Vagina (tissue), 2 donors: Measurements from ENCODE around the gene CDH4. TPM values are rescaled to one million over a fixed set of nuclear protein-coding genes. Genes with fewer than 3 reads are reported as not detected.

Experiments used
- DNase-seq, 2 donors: peaks; one replicate each; pipeline ENCODE4 v3.0.0-alpha.2; 2017; ENCODE audit errors: extremely low spot score in 2 of 2
- H3K27ac ChIP-seq: fragments of 200-600 bp; sonication (generic); one replicate; pipeline ENCODE4 v1.5.1; 2019
- H3K27me3 ChIP-seq: fragments of 200-600 bp; sonication (generic); one replicate; pipeline ENCODE4 v1.5.1; 2019
- H3K36me3 ChIP-seq, 2 donors: fragments of 200-600 bp; sonication (generic); one replicate each; pipeline ENCODE4 v1.5.1; 2017 to 2019
- H3K4me1 ChIP-seq: fragments of 200-600 bp; sonication (generic); one replicate; pipeline ENCODE4 v1.5.1; 2019
- H3K4me3 ChIP-seq, 2 donors: fragments of 200-600 bp; sonication (generic); 1 replicate in 1 of 2; 2 replicates in 1 of 2; pipeline ENCODE4 v1.5.1; 2016 to 2019
- H3K9me3 ChIP-seq: fragments of 200-600 bp; sonication (generic); one replicate; pipeline ENCODE4 v1.5.1; 2019
- POLR2A ChIP-seq, 2 donors: fragments of 450-650 bp; IDR thresholded peaks; one replicate each; pipeline ENCODE4 v1.6.1; 2017; ENCODE audit warnings: antibody characterized with exemption in 2 of 2, mild to moderate bottlenecking in 2 of 2, moderate library complexity in 2 of 2
- POLR2AphosphoS5 ChIP-seq, 2 donors: sonication (generic); formaldehyde crosslinking; IDR thresholded peaks; one replicate each; pipeline ENCODE4 v1.9.0; 2017; ENCODE audit warnings: antibody characterized with exemption in 2 of 2, mild to moderate bottlenecking in 2 of 2, low read depth in 1 of 2; ENCODE audit not compliant: insufficient read depth in 1 of 2
- intact Hi-C: fragments of 100-400 bp; cut with DNase I; formaldehyde crosslinking; loops from one replicate; pipeline ENCODE4 v1.15.1; 2023
- total RNA-seq: library from RNA; depleted of rRNA; stranded (reverse); fragments of >200 nt; gene quantifications from one replicate; pipeline ENCODE4 v1.2.3, GENCODE V29; 2016
- TF ChIP-seq, protein P1 (sequence below), 3 experiments: fragments of 450-650 bp in 2 of 3; fragments of 200-600 bp in 1 of 3; sonication (generic) in 1 of 3; IDR thresholded peaks; one replicate each; pipeline ENCODE4 v1.5.1; 2017 to 2019; ENCODE audit warnings: antibody characterized with exemption in 3 of 3, mild to moderate bottlenecking in 2 of 3, moderate library complexity in 2 of 3

Gene CDH4
- total RNA-seq, 1 donor from 2014 or later: 0.25 TPM

DNA sequence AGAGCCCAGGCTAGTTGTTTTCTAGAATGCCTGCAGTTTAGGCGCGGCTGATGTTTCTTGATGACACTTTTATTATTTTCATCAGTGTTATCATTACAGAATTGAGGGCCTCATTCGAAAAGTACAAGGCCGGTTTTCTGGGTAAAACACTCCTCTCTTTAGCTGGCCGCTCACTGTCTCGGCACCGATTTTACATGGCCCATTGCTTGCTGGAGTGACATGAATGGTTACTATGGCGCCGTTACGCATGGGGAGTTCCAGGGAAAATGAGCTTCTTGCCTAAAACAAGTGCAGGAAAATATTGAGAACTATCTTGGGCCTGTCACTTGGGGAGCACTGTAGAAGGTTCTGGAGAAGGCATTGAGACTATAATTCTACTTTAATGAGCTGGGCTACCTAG, 317.8 kb downstream of the CDH4 start:
- Histone ChIP-seq H3K4me1 (no peaks in the 10 kb centered on the region), H3K36me3 (no peaks in the 10 kb centered on the region), H3K4me3 (no peak overlapping the region), H3K27ac (no peak overlapping the region), H3K27me3 (no peaks in the 10 kb centered on the region), H3K9me3 (no peaks in the 10 kb centered on the region)
- intact Hi-C loops: no loop called here
- no peak for TF ChIP-seq POLR2AphosphoS5 (IDR thresholded peaks at IDR 0.05; ENCODE audit: insufficient read depth in 1 of 2, low read depth in 1 of 2)
- TF ChIP-seq, protein P1, sequence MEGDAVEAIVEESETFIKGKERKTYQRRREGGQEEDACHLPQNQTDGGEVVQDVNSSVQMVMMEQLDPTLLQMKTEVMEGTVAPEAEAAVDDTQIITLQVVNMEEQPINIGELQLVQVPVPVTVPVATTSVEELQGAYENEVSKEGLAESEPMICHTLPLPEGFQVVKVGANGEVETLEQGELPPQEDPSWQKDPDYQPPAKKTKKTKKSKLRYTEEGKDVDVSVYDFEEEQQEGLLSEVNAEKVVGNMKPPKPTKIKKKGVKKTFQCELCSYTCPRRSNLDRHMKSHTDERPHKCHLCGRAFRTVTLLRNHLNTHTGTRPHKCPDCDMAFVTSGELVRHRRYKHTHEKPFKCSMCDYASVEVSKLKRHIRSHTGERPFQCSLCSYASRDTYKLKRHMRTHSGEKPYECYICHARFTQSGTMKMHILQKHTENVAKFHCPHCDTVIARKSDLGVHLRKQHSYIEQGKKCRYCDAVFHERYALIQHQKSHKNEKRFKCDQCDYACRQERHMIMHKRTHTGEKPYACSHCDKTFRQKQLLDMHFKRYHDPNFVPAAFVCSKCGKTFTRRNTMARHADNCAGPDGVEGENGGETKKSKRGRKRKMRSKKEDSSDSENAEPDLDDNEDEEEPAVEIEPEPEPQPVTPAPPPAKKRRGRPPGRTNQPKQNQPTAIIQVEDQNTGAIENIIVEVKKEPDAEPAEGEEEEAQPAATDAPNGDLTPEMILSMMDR (IDR thresholded peaks at IDR 0.05): no peak
- TF ChIP-seq POLR2A (IDR thresholded peaks at IDR 0.05): no peak
- DNase-seq: no peak

DNA sequence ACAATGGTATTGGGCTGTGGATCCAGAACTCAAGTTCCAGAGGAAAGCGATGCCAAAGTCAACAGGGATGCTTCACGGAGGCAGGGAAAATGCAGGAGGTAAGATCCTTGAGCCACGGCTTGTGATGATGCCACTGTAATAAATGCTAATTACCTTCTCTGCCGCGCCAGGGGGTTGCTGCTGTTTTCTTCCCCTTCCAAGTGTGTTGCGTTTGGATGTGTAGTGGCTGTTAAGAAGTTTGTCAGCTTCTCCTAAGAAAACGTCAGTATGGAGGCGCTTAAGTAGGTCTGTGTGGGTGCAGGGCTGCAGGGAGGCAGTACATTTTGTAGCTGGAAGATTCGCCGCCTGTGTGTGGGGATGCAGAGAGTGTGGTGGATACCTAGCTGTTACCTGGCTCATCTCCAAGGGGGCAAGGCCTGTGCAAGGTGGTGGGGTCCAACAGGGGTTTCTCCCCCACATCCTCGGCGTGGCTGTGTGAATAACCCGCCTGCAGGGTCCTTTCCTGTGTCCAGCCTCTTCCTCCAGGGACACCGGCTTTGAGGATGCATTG, 318.7 kb downstream of the CDH4 start:
- intact Hi-C loops: no loop called here

DNA sequence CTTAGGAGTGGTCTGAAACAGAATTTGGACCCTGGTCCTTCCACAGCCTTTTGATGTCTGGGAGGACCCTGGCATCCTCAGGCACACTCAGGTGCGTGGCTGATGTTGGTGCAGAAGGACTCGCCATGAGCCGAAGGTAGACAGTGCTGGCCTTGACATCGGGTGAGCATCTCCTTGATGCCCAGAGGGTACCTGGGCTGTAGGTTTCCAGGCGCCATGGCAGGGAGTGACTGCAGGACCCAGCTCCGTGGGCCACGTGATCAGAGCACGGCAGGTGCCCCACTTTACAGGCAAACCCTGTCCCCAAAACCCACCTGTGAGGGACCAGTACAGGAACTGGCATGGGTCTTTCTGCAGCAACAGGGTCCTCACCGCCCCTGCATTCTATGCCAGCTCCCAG, 319.2 kb downstream of the CDH4 start:
- TF ChIP-seq POLR2A (IDR thresholded peaks at IDR 0.05) (no peak), POLR2AphosphoS5 (IDR thresholded peaks at IDR 0.05; ENCODE audit: insufficient read depth in 1 of 2, low read depth in 1 of 2) (no peak)
- TF ChIP-seq, protein P1 (IDR thresholded peaks at IDR 0.05): no peak
- no peaks in the 10 kb centered on the region for H3K36me3 ChIP-seq
- intact Hi-C loops: no loop called here

More for the DNA sequence above, 318.7 kb downstream of the CDH4 start:
- Histone ChIP-seq H3K36me3 (no peaks in the 10 kb centered on the region), H3K4me1 (no peaks in the 10 kb centered on the region), H3K9me3 (no peaks in the 10 kb centered on the region), H3K27ac (no peak overlapping the region), H3K4me3 (no peak overlapping the region), H3K27me3 (no peaks in the 10 kb centered on the region)
- TF ChIP-seq POLR2AphosphoS5 (IDR thresholded peaks at IDR 0.05; ENCODE audit: insufficient read depth in 1 of 2, low read depth in 1 of 2): no peak
- TF ChIP-seq, protein P1 (IDR thresholded peaks at IDR 0.05): no peak
- no peak for TF ChIP-seq POLR2A (IDR thresholded peaks at IDR 0.05)
- no peak for DNase-seq

DNA sequence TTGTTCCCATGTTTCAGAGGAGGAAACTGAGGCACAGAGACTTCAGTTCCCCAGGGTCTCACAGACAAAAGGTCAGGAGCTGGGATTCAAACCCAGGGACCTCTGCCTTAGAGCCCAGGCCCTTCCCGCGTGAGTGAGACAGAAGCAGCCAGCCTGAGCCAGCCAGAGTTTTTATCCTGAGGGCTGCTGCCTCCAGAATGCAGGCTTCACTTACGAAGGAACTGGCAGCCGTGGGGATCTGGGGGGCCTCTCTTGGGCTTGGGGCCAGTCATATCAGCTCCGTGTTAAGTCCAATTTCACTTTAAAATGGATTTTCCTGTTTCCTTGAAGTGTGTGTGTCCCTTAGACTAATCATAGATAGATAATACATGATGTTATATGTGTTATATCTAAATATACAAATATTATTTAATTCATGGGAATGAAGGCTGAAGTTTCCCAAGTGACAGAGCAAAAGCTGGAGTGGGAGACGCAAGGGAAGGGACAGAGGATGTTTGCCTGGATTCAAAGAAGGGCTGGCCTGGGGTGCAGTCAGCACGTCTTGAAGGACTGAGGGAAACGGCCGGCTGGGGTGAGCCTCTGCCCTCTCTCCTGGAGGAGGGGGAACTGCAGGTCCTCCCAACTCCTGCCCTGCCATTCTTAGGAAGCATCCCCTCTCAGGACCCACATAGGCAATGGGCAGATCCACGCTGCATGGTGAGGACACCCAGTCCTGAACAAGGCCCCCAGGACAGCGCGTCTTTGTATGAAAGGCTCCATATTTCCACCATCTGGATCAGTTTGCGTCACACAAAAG, 320.1 kb downstream of the CDH4 start:
- no peak overlapping the region for H3K27ac ChIP-seq
- H3K9me3 ChIP-seq: no peaks in the 10 kb centered on the region
- no peak overlapping the region for H3K4me3 ChIP-seq
- H3K4me1 ChIP-seq: no peaks in the 10 kb centered on the region
- no peak for TF ChIP-seq POLR2AphosphoS5 (IDR thresholded peaks at IDR 0.05; ENCODE audit: insufficient read depth in 1 of 2, low read depth in 1 of 2)
- no peak for TF ChIP-seq POLR2A (IDR thresholded peaks at IDR 0.05)
- TF ChIP-seq, protein P1 (IDR thresholded peaks at IDR 0.05): no peak
- H3K27me3 ChIP-seq: no peaks in the 10 kb centered on the region
- no peaks in the 10 kb centered on the region for H3K36me3 ChIP-seq
- intact Hi-C loops: no loop called here
- no peak for DNase-seq

More for the DNA sequence above, 319.2 kb downstream of the CDH4 start:
- Histone ChIP-seq H3K27me3 (no peaks in the 10 kb centered on the region), H3K4me1 (no peaks in the 10 kb centered on the region), H3K4me3 (no peak overlapping the region), H3K9me3 (no peaks in the 10 kb centered on the region), H3K27ac (no peak overlapping the region)
- no peak for DNase-seq

DNA sequence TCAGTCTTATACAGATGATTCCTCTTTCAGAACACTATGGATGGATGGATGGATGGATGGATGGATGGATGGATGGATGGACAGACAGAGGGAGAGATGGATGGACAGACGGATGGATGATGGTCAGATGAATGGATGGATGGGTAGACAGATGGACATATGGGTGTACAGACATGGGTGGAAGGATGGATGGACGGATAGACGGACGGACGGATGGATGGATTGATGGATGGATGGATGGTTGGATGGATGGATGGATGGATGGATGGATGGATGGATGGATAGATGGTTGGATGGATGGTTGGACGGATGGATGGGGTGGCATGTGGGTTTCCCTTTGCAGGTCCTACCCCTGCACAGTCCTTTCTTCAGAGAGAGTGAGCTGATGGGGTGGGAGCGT, 320.7 kb downstream of the CDH4 start:
- no peaks in the 10 kb centered on the region for H3K36me3 ChIP-seq
- no peaks in the 10 kb centered on the region for H3K9me3 ChIP-seq
- H3K4me3 ChIP-seq: no peak overlapping the region
- TF ChIP-seq, protein P1 (IDR thresholded peaks at IDR 0.05): no peak
- no peak for TF ChIP-seq POLR2AphosphoS5 (IDR thresholded peaks at IDR 0.05; ENCODE audit: insufficient read depth in 1 of 2, low read depth in 1 of 2)
- no peak for TF ChIP-seq POLR2A (IDR thresholded peaks at IDR 0.05)
- no peak for DNase-seq
- no peak overlapping the region for H3K27ac ChIP-seq
- no peaks in the 10 kb centered on the region for H3K4me1 ChIP-seq
- intact Hi-C loops: no loop called here
- no peaks in the 10 kb centered on the region for H3K27me3 ChIP-seq
